Natural killer cell (primary cell): ENCODE measurements around the gene FOXB2. TPM values are rescaled to one million over a fixed set of nuclear protein-coding genes. Genes with fewer than 3 reads are reported as not detected.

Experiments
- ATAC-seq, 3 donors: fragments of 150-1000 bp in 2 of 3; fragments of 200-7000 bp in 1 of 3; cut with Tn5 transposase; 1 replicate in 1 of 3; 2 replicates in 2 of 3; pipeline ENCODE4 v1.10.0; 2021; ENCODE audit warnings: mild to moderate bottlenecking in 2 of 3, moderate library complexity in 2 of 3
- DNase-seq, 2 donors: peaks; one replicate each; pipeline versions ENCODE4 v3.0.0 to v3.0.0-alpha.2; 2013 to 2021; ENCODE audit warnings: mixed read lengths in 1 of 2
- H3K27ac ChIP-seq: one replicate; pipeline ENCODE4 v1.5.1; 2013; ENCODE audit warnings: mild to moderate bottlenecking, low read length
- H3K27me3 ChIP-seq: one replicate; pipeline ENCODE4 v1.6.1; 2013; ENCODE audit warnings: low read length; ENCODE audit not compliant: control insufficient read depth, insufficient read depth
- H3K36me3 ChIP-seq: one replicate; pipeline ENCODE4 v1.6.1; 2013; ENCODE audit warnings: low read length; ENCODE audit not compliant: control insufficient read depth, insufficient read depth
- H3K4me1 ChIP-seq: one replicate; pipeline ENCODE4 v1.6.1; 2013; ENCODE audit warnings: low read length; ENCODE audit not compliant: control insufficient read depth, insufficient read depth
- H3K4me3 ChIP-seq: one replicate; pipeline ENCODE4 v1.5.1; 2013; ENCODE audit warnings: low read length
- H3K9me3 ChIP-seq: one replicate; pipeline ENCODE4 v1.6.1; 2013; ENCODE audit warnings: low read length; ENCODE audit not compliant: control insufficient read depth, insufficient read depth
- H3K27ac Mint-ChIP-seq, 2 donors: one replicate each; pipeline ENCODE4 v1.8.0; 2022; ENCODE audit warnings: mild to moderate bottlenecking in 2 of 2, mixed read lengths in 2 of 2, moderate library complexity in 1 of 2
- H3K27me3 Mint-ChIP-seq, 2 donors: one replicate each; pipeline ENCODE4 v1.8.0; 2022; ENCODE audit warnings: low read depth in 2 of 2, mixed read lengths in 2 of 2
- H3K36me3 Mint-ChIP-seq: one replicate; pipeline ENCODE4 v1.8.0; 2022; ENCODE audit warnings: mixed read lengths
- H3K4me1 Mint-ChIP-seq, 2 donors: one replicate each; pipeline ENCODE4 v1.8.0; 2022; ENCODE audit warnings: mixed read lengths in 2 of 2
- H3K4me3 Mint-ChIP-seq: one replicate; pipeline ENCODE4 v1.8.0; 2022; ENCODE audit warnings: mild to moderate bottlenecking, moderate library complexity, mixed read lengths
- H3K9me3 Mint-ChIP-seq, 2 donors: one replicate each; pipeline ENCODE4 v1.8.0; 2022; ENCODE audit warnings: mixed read lengths in 2 of 2
- CTCF ChIP-seq: fragments of 200-600 bp; IDR thresholded peaks from one replicate; pipeline ENCODE4 v1.8.0; 2022; ENCODE audit warnings: antibody characterized with exemption
- WGBS: methylation state at CpG from one replicate; pipeline ENCODE4 v1.1.7; 2013; ENCODE audit warnings: missing lambda C conversion rate; ENCODE audit not compliant: insufficient coverage; 5-methylcytosine and 5-hydroxymethylcytosine counted together
- intact Hi-C: fragments of 100-400 bp; cut with micrococcal nuclease; formaldehyde crosslinking; loops from one replicate; pipeline ENCODE4 v1.14.2; 2022
- total RNA-seq, 4 donors: library from RNA; stranded (reverse); fragments of 120-200 nt in 1 of 4; gene quantifications; one replicate each; pipeline versions ENCODE4 v1.2.3 to v1.2.4, GENCODE V29; 2013 to 2022

Gene FOXB2
- total RNA-seq, 3 donors from 2014 or later (not counting 1 experiment from before 2014, with no cell fraction given): not detected

GRCh38 chr9:77016526-77017504 lies 2.6 kb upstream of the FOXB2 start:
- Histone ChIP-seq H3K36me3 (no peaks in the 10 kb centered on the region), H3K27me3 (peaks cover 67% of the 10 kb centered on the region), H3K4me3 (no peak overlapping the region), H3K4me1 (peaks cover 12% of the 10 kb centered on the region), H3K27ac (no peak overlapping the region), H3K9me3 (peaks cover 7% of the 10 kb centered on the region)
- H3K4me1 Mint-ChIP-seq: peaks cover 5 to 8% of the 10 kb centered on the region in 2 donors
- H3K4me3 Mint-ChIP-seq: no peak overlapping the region
- H3K27me3 Mint-ChIP-seq: peaks cover 56 to 68% of the 10 kb centered on the region in 2 donors
- H3K36me3 Mint-ChIP-seq: no peaks in the 10 kb centered on the region
- intact Hi-C loops: no loop called here
- no peak for TF ChIP-seq CTCF
- 8% methylated on average over 47 of the region's 47 CpGs for WGBS
- no peak overlapping the region for H3K27ac Mint-ChIP-seq
- no peaks in the 10 kb centered on the region for H3K9me3 Mint-ChIP-seq
- ATAC-seq: no peak
- DNase-seq: no peak

GRCh38 chr9:77017505-77017894 lies 2.0 kb upstream of the FOXB2 start:
- no peak overlapping the region for H3K4me3 Mint-ChIP-seq
- no peak overlapping the region for H3K27ac Mint-ChIP-seq
- H3K27me3 Mint-ChIP-seq: peaks cover 63 to 69% of the 10 kb centered on the region in 2 donors
- intact Hi-C loops: no loop called here
- H3K36me3 ChIP-seq: no peaks in the 10 kb centered on the region
- DNase-seq (no peak), ATAC-seq (no peak)
- no peaks in the 10 kb centered on the region for H3K9me3 Mint-ChIP-seq
- H3K4me3 ChIP-seq: no peak overlapping the region
- peaks cover 9% of the 10 kb centered on the region in 2 donors for H3K4me1 Mint-ChIP-seq
- peaks cover 9% of the 10 kb centered on the region for H3K4me1 ChIP-seq
- H3K27ac ChIP-seq: no peak overlapping the region
- no peak for TF ChIP-seq CTCF
- 4% methylated on average over 5 of the region's 5 CpGs for WGBS
- peaks cover 7% of the 10 kb centered on the region for H3K9me3 ChIP-seq
- no peaks in the 10 kb centered on the region for H3K36me3 Mint-ChIP-seq
- peaks cover 64% of the 10 kb centered on the region for H3K27me3 ChIP-seq

GRCh38 chr9:77018058-77018968 lies 1.1 kb upstream of the FOXB2 start:
- no peaks in the 10 kb centered on the region for H3K36me3 Mint-ChIP-seq
- TF ChIP-seq CTCF: no peak
- ATAC-seq (no peak), DNase-seq (no peak)
- peaks cover 9% of the 10 kb centered on the region for H3K4me1 ChIP-seq
- H3K27ac ChIP-seq: no peak overlapping the region
- H3K27me3 ChIP-seq: peaks cover 68% of the 10 kb centered on the region
- H3K9me3 ChIP-seq: peaks cover 7% of the 10 kb centered on the region
- H3K36me3 ChIP-seq: no peaks in the 10 kb centered on the region
- WGBS: 5% methylated on average over 64 of the region's 64 CpGs
- H3K4me3 Mint-ChIP-seq: no peak overlapping the region
- no peaks in the 10 kb centered on the region for H3K9me3 Mint-ChIP-seq
- H3K4me1 Mint-ChIP-seq: peaks cover 9% of the 10 kb centered on the region in 2 donors
- intact Hi-C loops: no loop called here
- peaks cover 70 to 72% of the 10 kb centered on the region in 2 donors for H3K27me3 Mint-ChIP-seq
- no peak overlapping the region for H3K4me3 ChIP-seq
- no peak overlapping the region for H3K27ac Mint-ChIP-seq
